22Rv1 (cell line): ENCODE measurements around the gene UBL5.

Source experiments
- ZFX ChIP-seq: fragments of 450-650 bp; IDR thresholded peaks from 2 replicates; pipeline ENCODE4 v1.6.1; 2017; ENCODE audit warnings: antibody characterized with exemption, borderline replicate concordance
- TF ChIP-seq, protein P1 (sequence below): fragments of 450-650 bp; IDR thresholded peaks from 2 replicates; pipeline ENCODE4 v1.5.1; 2017; ENCODE audit warnings: mild to moderate bottlenecking

DNA sequence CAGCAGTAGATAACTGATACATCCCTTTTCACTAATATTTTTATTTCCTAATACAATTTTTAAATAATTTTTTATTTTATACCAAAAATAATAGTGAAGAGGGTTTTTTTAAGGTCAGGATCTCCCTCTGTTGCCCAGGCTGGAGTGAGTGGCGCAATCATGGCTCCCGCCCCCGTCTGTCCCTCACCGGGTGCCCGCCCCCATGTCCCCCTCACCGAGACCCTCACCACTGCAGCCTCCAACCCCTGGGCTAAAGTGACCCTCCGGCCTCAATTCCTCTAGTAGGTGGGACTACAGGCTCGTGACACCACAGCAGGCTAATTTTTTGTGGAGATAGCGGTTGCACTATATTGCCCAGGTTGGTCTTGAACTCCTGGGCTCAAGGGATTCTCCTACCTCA lies 41.4 kb upstream of the UBL5 start:
- TF ChIP-seq, protein P1, sequence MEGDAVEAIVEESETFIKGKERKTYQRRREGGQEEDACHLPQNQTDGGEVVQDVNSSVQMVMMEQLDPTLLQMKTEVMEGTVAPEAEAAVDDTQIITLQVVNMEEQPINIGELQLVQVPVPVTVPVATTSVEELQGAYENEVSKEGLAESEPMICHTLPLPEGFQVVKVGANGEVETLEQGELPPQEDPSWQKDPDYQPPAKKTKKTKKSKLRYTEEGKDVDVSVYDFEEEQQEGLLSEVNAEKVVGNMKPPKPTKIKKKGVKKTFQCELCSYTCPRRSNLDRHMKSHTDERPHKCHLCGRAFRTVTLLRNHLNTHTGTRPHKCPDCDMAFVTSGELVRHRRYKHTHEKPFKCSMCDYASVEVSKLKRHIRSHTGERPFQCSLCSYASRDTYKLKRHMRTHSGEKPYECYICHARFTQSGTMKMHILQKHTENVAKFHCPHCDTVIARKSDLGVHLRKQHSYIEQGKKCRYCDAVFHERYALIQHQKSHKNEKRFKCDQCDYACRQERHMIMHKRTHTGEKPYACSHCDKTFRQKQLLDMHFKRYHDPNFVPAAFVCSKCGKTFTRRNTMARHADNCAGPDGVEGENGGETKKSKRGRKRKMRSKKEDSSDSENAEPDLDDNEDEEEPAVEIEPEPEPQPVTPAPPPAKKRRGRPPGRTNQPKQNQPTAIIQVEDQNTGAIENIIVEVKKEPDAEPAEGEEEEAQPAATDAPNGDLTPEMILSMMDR, result no peak
- TF ChIP-seq ZFX, result no peak
